ENCODE measurements around the gene GUF1.
A peak's percentile ranks its signal among the peaks of the same experiment; 100 is the strongest.

Gene GUF1

GRCh38 chr4:44678094-44679041 lies at the start of gene GUF1:
Gene GUF1, plus strand, starts transcription at chr4:44678420. Its CDS starts 203 bp downstream, at chr4:44678623.
- DNase-seq: peak; percentile 89

GRCh38 chr4:44629280-44629866 lies 48.8 kb upstream of the GUF1 start:
- peak; percentile 18 for DNase-seq

GRCh38 chr4:44632089-44632488 lies 46.1 kb upstream of the GUF1 start:
- DNase-seq: no peak

GRCh38 chr4:44632733-44633132 lies 45.5 kb upstream of the GUF1 start:
- DNase-seq: no peak

GRCh38 chr4:44638091-44638490 lies 40.1 kb upstream of the GUF1 start:
- DNase-seq: no peak

- DNase-seq: no peak
Measured at GRCh38 chr4:44646151-44646550, 32.1 kb upstream of the GUF1 start.

- no peak for DNase-seq
Measured at GRCh38 chr4:44651425-44651824, 26.8 kb upstream of the GUF1 start, which contains the start of gene YIPF7. Gene YIPF7, minus strand, starts transcription at chr4:44651625. Its CDS starts 1,525 bp downstream, at chr4:44650100.

GRCh38 chr4:44652002-44652401 lies 26.2 kb upstream of the GUF1 start:
- no peak for DNase-seq

- DNase-seq: no peak
Measured at GRCh38 chr4:44660396-44660795, 17.8 kb upstream of the GUF1 start.

- no peak for DNase-seq
Measured at GRCh38 chr4:44661940-44662622, 16.1 kb upstream of the GUF1 start.

- no peak for DNase-seq
Measured at GRCh38 chr4:44662623-44663005, 15.6 kb upstream of the GUF1 start.

- DNase-seq: no peak
Measured at GRCh38 chr4:44663539-44664263, 14.5 kb upstream of the GUF1 start.

- no peak for DNase-seq
Measured at GRCh38 chr4:44668526-44668925, 9.7 kb upstream of the GUF1 start.

- no peak for DNase-seq
Measured at GRCh38 chr4:44670506-44671199, 7.6 kb upstream of the GUF1 start.

- DNase-seq: no peak
Measured at GRCh38 chr4:44671636-44672035, 6.6 kb upstream of the GUF1 start.

- DNase-seq: no peak
Measured at GRCh38 chr4:44674471-44674870, 3.7 kb upstream of the GUF1 start.

- no peak for DNase-seq
Measured at GRCh38 chr4:44675366-44675765, 2.9 kb upstream of the GUF1 start.

- no peak for DNase-seq
Measured at GRCh38 chr4:44679060-44679459, 840 bp downstream of the GUF1 start.

- DNase-seq: no peak
Measured at GRCh38 chr4:44684648-44685047, 6.4 kb downstream of the GUF1 start.

- DNase-seq: no peak
Measured at GRCh38 chr4:44700427-44700826, 22.2 kb downstream of the GUF1 start.

- DNase-seq: no peak
Measured at GRCh38 chr4:44701037-44701436, 22.8 kb downstream of the GUF1 start.

- no peak for DNase-seq
Measured at GRCh38 chr4:44704673-44705072, 26.5 kb downstream of the GUF1 start.

All from activated naive CD4-positive, alpha-beta T cell treated with Interleukin-2 at 50 U/mL for 16 hours (primary cell).